Sigmoid colon (tissue), 4 donors: ENCODE measurements around the gene CCDC192.

Source experiments
- POLR2A ChIP-seq, 2 donors: fragments of 450-650 bp; IDR thresholded peaks; one replicate each; pipeline ENCODE4 v1.6.1; 2016; ENCODE audit warnings: antibody characterized with exemption in 2 of 2, mild to moderate bottlenecking in 2 of 2, moderate library complexity in 2 of 2
- POLR2AphosphoS5 ChIP-seq, 4 donors: sonication (generic); formaldehyde crosslinking; IDR thresholded peaks; one replicate each; pipeline ENCODE4 v1.6.1; 2017; ENCODE audit warnings: antibody characterized with exemption in 4 of 4
- TF ChIP-seq, protein P1 (sequence below), 4 experiments: fragments of 450-650 bp in 3 of 4; fragments of 200-600 bp in 1 of 4; IDR thresholded peaks; one replicate each; pipeline ENCODE4 v1.5.1; 2016 to 2019; ENCODE audit warnings: antibody characterized with exemption in 4 of 4, mild to moderate bottlenecking in 3 of 4, moderate library complexity in 2 of 4

- TF ChIP-seq, protein P1, sequence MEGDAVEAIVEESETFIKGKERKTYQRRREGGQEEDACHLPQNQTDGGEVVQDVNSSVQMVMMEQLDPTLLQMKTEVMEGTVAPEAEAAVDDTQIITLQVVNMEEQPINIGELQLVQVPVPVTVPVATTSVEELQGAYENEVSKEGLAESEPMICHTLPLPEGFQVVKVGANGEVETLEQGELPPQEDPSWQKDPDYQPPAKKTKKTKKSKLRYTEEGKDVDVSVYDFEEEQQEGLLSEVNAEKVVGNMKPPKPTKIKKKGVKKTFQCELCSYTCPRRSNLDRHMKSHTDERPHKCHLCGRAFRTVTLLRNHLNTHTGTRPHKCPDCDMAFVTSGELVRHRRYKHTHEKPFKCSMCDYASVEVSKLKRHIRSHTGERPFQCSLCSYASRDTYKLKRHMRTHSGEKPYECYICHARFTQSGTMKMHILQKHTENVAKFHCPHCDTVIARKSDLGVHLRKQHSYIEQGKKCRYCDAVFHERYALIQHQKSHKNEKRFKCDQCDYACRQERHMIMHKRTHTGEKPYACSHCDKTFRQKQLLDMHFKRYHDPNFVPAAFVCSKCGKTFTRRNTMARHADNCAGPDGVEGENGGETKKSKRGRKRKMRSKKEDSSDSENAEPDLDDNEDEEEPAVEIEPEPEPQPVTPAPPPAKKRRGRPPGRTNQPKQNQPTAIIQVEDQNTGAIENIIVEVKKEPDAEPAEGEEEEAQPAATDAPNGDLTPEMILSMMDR (IDR thresholded peaks at IDR 0.05) = no peak
- TF ChIP-seq POLR2AphosphoS5 (IDR thresholded peaks at IDR 0.05) (no peak), POLR2A (IDR thresholded peaks at IDR 0.05) (no peak)
Measured at GRCh38 chr5:127834554-127834953, 131.4 kb downstream of the CCDC192 start.
